H1 (cell line): ENCODE results near the gene PRICKLE1.

Source experiments
- BCL11A ChIP-seq, 2 experiments: IDR thresholded peaks; one replicate each; pipeline ENCODE4 v1.6.1; 2011; ENCODE audit warnings: low read depth in 2 of 2, low read length in 2 of 2, mild to moderate bottlenecking in 2 of 2
- BRCA1 ChIP-seq: IDR thresholded peaks from 2 replicates; pipeline ENCODE4 v1.6.1; 2012; ENCODE audit warnings: low read depth, low read length, improper control_type of control experiment
- CEBPB ChIP-seq: IDR thresholded peaks from 2 replicates; pipeline ENCODE4 v1.6.1; 2012; ENCODE audit warnings: low read depth, low read length
- CHD2 ChIP-seq: IDR thresholded peaks from 2 replicates; pipeline ENCODE4 v1.6.1; 2012; ENCODE audit warnings: low read length, improper control_type of control experiment
- CREB1 ChIP-seq: IDR thresholded peaks from 2 replicates; pipeline ENCODE4 v1.6.1; 2012; ENCODE audit warnings: inconsistent platforms
- CTCF ChIP-seq, 3 experiments: IDR thresholded peaks; 1 replicate in 2 of 3; 2 replicates in 1 of 3; pipeline versions ENCODE4 v1.5.1 to v1.6.1; 2011; ENCODE audit warnings: low read length in 3 of 3, mild to moderate bottlenecking in 3 of 3, inconsistent platforms in 2 of 3, low read depth in 1 of 3, moderate library complexity in 1 of 3; ENCODE audit not compliant: insufficient read depth in 1 of 3; ENCODE audit errors: control extremely low read depth in 1 of 3
- EZH2 ChIP-seq: fragments of 200-600 bp; sonication (generic); IDR thresholded peaks from 2 replicates; pipeline ENCODE4 v1.7.1; 2012; ENCODE audit warnings: low read depth, mild to moderate bottlenecking, moderate library complexity, low read length, inconsistent platforms; ENCODE audit not compliant: severe bottlenecking
- GTF2F1 ChIP-seq: IDR thresholded peaks from 2 replicates; pipeline ENCODE4 v1.6.1; 2012; ENCODE audit warnings: low read depth, low read length, improper control_type of control experiment, borderline replicate concordance
- JUN ChIP-seq: IDR thresholded peaks from 2 replicates; pipeline ENCODE4 v1.6.1; 2011; ENCODE audit warnings: low read depth, mild to moderate bottlenecking, improper control_type of control experiment, low read length
- POLR2A ChIP-seq, 2 experiments: IDR thresholded peaks; 1 replicate in 1 of 2; 2 replicates in 1 of 2; pipeline ENCODE4 v1.6.1; 2011; ENCODE audit warnings: low read depth in 2 of 2, low read length in 2 of 2, mild to moderate bottlenecking in 2 of 2; ENCODE audit errors: control extremely low read depth in 1 of 2
- POLR2AphosphoS5 ChIP-seq: IDR thresholded peaks from 2 replicates; pipeline ENCODE4 v1.6.1; 2011; ENCODE audit warnings: low read depth, low read length
- SIX5 ChIP-seq: IDR thresholded peaks from 2 replicates; pipeline ENCODE4 v1.6.1; 2011; ENCODE audit warnings: mild to moderate bottlenecking, low read depth, low read length
- TBP ChIP-seq: IDR thresholded peaks from 2 replicates; pipeline ENCODE4 v1.6.1; 2011; ENCODE audit warnings: low read depth, low read length, improper control_type of control experiment

GRCh38 chr12:42593874-42594273 is 4.3 kb upstream of the PRICKLE1 start:
- TF ChIP-seq POLR2A (IDR thresholded peaks at IDR 0.05; ENCODE audit: control extremely low read depth in 1 of 2, low read depth in 2 of 2, low read length in 2 of 2) (no peak), CHD2 (no peak), JUN (no peak), BRCA1 (no peak), CTCF (IDR thresholded peaks at IDR 0.05; ENCODE audit: control extremely low read depth in 1 of 3, insufficient read depth in 1 of 3, low read depth in 1 of 3, low read length in 3 of 3) (no peak), EZH2 (no peak), POLR2AphosphoS5 (no peak), TBP (no peak), CREB1 (no peak), BCL11A (IDR thresholded peaks at IDR 0.05; ENCODE audit: low read depth in 2 of 2, low read length in 2 of 2) (no peak), SIX5 (no peak), CEBPB (no peak), GTF2F1 (no peak)
